ENCODE measurements around the gene TIMM8A.

The TIMM8A gene, protein sequence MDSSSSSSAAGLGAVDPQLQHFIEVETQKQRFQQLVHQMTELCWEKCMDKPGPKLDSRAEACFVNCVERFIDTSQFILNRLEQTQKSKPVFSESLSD

DNA sequence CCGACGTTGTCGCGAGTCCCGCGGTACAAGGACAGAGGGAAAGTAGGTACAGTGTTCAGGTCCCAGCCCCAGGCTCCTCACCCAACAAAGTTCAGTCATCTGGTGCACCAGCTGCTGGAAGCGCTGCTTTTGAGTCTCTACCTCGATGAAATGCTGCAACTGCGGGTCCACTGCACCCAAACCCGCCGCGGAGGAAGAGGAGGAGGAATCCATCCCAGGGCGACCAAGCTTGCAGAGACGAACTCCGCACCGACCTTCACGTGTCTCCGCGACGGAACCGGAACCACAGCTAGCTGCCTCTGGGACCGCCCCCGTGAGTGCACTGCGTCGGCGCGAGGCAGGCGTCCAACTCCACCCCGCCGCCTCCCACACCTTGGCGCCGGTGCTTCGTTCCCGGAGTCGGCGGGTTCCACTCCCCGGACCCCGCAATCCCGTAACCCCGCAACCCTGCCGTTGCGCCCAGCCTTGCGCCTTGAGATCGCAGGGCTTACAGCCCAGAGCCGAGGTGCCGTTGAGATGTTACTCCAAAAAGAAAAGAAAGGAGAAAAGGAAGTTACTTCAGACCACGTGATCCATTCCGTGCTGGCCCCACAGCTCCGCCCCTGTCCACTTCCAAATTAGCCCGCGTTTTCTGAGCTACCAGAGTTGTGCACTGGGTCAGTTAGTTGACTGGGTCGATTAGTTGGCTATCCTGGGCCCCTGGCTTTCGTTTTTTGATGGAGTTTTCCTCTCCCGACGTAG lies at the start of gene TIMM8A:
TSS of gene TIMM8A (minus strand) at position 291 of the 741 bp plus-strand sequence. CDS start at position 213, 78 bp downstream.
- DNase-seq: peak; percentile 69

DNA sequence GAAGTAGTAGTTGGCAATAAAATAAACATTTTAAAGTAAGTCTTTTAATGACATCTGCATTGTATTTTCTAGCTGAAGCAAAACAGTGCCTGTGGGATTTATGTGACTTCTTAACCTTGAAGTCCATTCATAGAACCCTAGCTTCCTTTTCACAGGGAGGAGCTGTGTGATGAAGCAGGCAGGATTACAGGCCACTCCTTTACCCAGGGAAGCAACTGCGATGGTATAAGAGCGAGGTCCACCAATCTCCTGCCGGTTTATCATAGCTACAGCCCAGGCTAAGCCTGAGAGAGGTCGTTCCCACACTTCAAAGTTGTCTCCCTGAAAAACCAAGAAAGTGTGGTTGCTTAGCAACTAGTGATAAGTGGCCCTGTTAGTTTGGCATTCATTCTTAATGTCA lies 49.2 kb upstream of the TIMM8A start:
- DNase-seq: no peak

DNA sequence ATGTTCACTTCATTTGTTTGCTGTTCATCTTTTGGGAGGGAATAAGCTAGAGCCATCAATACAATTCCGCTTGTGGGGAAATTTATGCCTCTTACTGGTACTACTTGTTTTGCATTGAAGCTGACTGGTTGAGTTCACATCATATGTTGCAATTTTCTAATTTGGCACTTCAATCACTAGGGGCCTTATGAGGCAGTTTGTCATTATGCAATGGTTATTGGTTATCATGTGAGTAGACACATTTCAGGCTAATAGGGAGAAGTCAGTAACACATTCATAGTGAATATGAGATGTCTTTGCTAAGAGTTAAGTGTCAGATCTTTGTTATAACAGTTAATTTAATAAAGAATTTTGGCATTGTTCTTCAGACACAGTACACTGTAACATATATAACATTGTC lies 47.2 kb upstream of the TIMM8A start:
- no peak for DNase-seq

- DNase-seq: no peak
Observed at GRCh38 chrX:101394372-101394771, 45.8 kb upstream of the TIMM8A start.

DNA sequence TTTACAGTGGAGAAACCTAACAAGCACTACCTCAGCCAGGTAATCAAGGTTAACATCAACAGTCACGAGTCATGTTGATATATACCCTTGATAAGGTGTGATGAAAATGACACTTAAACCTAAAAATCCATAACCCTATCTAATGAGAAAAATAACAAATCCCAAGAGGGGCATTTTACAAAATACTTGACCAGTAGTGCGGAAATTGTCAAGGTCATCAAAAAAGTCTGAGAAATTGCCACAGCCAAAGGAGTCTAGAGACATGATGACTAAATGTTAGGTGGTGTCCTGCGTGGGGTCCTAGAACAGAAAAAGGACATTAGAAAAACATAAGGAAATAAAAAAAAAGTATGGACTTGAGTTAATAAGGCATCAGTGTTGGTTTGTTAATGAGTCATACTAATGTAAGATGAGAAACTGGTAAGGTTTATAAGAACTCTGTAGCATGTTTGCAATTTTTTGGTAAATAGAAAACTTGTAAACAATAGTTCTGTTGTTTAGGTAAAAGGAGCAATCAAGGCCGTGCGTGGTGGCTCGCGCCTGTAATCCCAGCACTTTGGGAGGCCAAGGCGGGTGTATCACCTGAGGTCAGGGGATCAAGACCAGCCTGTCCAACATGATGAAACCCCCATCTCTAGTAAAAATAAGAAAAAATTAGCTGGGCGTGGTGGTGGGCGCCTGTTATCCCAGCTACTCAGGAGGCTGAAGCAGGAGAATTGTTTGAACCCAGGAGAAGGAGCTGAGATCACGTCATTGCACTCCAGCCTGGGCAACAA lies 45.2 kb upstream of the TIMM8A start:
- no peak for DNase-seq

- DNase-seq: no peak
Observed at GRCh38 chrX:101391831-101392230, 43.3 kb upstream of the TIMM8A start.

DNA sequence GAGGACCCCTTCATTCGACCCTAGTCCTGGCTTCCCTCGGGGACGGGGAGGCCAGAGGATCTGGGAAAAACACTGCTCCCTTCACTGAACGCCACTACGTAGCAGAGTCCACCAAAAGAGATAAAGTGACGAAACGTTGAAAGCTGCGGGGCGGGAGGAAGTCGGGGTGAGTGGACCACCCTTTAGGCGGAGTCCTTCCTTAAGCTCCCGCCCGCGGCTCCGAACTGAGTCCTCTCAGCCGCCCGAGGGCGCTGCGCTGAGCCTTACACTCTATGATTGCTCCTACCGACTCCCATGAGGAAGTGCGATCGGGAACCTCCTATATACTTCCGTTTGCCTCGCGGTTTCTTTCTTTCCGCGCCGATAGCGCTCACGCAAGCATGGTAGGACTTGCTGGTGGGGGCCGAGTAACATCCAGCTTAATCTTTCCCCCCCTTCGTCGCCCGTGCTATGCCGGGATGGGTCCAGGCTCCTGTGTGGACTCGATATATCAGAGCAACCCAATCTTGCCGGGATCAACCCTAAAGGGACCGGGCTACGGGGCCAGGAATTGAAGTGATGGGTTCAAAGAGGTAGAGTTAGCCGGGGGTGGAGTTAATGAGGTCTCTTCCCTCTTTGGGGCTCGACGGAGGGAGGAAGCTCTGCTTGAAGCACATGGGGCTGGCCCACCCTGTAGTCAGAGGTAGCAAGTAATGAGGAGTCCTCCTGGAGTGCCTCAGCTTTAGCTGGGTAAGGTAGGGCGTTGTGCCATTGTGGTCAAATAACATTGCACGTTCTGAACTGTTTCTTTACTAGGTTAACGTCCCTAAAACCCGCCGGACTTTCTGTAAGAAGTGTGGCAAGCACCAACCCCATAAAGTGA lies 42.4 kb upstream of the TIMM8A start, which contains the start of gene RPL36A:
TSS of gene RPL36A (plus strand) at position 348 of the 862 bp plus-strand sequence. CDS start at position 381, 33 bp downstream.
- DNase-seq: peak; percentile 94

GRCh38 chrX:101388604-101389003 lies 40.1 kb upstream of the TIMM8A start:
- DNase-seq: no peak

DNA sequence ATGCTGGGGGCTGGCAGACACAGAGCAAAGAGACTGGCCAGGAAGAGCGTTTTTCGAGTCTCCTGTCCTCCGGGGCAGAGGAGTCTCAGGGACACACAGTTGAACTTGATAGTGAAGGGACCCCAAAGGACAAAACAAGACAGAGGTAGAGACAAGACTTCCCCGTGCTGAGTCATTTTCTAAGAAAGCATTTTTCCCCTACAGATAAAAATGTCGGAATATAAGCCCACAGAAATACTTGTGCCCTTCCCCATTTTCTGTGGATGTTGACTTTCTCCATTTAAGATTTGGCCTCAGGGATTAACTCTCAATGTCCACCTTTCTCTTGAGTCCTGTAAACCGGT lies 38.0 kb upstream of the TIMM8A start:
- no peak for DNase-seq

- no peak for DNase-seq
Observed at GRCh38 chrX:101385795-101386541, 37.4 kb upstream of the TIMM8A start, which contains the start of gene BTK. TSS of gene BTK (minus strand) at chrX:101386191. CDS start at chrX:101375284, 10,907 bp downstream.

DNA sequence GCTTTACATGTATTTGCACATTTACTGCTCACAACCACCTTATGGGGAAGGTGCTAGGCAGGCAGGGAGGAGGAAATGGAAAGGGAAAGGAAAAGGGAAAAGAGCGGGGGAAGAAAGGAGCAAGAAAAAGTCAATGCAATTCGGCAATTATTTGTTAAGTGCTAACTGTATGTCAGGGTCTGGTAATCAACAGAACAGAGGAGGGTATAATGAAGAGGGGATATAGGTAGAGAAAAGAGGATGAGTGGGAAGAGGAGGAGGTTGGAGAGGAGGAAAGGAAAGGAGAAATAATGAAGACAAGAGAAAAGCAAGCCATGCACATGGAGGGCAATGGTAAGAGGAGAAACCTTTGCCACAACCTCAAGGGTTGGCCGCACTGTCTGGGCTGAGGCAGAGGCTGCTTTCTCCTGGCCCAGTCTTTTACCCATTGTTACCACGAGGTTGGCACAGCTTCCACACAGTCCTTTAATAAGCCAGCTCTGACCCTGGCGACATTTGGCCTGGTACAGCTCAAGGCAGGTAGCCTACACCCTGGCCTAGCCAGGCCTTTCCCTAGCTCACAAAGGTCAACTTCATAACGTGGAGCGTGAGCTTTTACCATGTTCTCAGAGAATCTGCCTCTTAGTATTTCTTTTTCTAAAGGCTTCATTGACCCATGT lies 36.6 kb upstream of the TIMM8A start:
- no peak for DNase-seq

DNA sequence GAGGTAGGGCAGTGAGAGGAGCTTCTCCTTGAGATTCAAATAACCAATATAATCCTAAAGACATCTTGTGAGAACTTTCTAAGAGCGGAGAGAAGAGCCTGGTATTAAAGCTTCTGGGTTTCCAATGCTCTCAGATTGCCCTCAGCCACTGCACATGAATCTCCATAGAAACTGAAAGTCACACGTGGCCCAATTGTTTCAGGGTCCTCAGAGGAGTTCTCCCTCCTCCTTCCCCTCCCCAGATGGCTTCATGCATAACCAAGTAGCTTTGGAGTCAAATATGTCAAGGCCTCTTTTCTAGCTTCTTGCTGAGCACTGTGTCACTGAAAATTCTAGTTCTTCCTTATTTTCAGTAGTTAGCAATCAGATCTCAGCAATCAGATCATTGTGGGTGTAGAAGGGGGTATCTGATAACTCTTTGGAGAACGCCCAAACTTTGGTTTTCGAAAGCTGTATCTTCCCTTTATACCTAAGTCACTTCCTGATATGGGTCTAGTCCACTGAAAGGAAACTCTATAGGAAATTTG lies 35.2 kb upstream of the TIMM8A start:
- no peak for DNase-seq

DNA sequence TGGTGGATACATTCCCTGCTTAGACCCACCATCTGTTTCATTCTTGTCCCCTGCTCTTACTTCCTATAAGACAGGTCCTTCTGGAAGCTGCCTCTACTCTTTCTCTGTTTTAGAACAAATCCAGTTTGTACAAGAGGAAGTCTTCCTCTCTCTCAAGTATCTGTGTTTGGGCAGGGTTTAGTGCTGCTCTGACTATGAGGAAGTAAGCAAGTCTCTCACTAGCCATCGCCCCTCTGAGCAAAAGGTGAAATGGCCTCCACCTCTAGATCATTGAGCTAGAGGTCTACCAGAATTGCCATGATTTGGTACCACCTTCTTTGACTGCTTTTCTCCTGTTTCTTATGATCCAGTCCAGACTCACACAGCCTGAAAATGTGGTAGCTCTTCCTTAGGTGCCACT lies 29.0 kb upstream of the TIMM8A start:
- no peak for DNase-seq

DNA sequence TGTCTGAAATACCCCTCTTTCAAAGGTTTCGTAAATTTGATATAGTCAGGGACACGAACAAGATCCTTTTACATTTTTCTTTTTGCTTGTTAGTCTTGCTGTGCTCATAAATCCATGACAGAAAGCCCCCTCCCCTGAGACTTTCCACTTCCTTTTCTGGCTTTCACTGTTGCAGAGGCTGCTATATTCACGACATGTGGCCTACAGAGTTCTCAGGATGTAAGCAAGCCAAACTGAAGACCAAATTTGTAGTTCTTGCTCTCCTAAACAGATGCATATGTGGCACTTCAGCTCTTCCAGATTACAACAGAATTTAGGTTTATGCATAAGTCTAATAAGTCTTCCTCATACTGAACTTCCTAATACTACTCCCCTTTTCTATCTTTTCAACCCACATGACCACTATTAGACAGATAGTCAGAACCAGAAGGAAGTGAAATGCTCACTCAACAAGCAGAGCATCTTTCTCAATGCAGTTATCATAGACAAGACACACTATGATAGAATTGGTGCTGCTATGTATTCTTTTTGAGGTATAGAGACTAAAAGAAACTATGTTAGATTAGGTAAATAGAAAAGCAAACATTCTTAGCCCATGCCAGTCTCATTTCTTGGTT lies 22.5 kb upstream of the TIMM8A start:
- DNase-seq: no peak

DNA sequence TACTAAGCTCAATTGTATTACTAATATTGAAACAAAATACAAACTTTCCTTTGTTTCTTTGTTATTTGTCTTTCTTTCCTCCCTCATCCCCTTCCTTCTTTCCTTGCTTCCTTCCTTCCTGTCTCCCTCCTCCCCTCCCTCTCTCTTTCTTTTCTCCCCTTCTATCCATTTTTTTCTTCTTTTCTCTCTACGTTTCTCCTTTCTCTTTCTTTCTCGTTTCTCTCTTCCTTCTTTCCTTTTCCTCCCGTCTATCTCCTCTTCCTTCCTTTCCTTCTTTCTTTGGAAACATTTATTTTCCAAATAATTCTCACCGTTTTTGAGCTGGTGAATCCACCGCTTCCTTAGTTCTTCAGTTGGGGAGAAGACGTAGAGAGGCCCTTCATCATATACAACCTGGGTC lies 21.1 kb upstream of the TIMM8A start:
- no peak for DNase-seq

DNA sequence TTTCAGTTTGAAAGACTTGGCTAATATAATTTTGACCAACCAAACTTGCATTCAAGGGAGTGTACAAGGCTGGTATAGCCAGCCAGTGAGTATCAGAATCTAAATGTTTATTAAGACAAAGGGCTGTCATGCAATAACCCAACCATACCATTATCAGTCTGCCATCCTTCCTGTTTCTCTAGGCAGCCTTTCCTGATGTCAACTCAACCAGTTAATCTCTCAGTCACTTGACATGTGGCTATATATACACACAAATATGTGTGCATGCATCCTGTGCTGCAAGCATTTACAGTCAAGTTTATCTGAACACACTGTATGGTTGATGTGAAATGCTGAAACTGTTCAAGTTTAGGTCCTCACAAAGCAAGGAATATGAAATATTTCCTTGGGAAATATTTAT lies 20.3 kb upstream of the TIMM8A start:
- DNase-seq: no peak

DNA sequence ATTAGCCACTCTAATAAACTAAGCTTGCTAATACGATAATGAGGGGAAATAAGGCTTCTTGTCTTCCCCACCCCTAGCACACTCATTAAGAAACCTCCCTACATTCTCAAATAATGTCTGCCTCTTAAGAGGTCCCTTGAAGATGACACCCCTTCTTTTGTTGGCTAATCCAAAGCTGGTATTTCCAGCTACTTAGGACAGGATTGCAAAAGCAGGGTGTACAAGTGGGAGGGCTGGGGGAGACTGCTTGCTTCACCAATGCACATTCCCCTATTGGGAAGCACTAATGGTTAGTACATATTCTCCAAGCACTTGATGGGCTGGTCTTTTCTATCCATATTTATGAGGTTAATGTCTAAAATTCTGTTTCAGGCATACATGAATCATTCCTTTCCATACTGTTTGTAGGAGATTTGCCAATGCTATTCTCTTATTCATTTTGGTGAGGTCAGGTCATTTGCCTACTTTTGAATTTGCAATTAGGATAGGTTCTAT lies 16.8 kb upstream of the TIMM8A start:
- DNase-seq: no peak

DNA sequence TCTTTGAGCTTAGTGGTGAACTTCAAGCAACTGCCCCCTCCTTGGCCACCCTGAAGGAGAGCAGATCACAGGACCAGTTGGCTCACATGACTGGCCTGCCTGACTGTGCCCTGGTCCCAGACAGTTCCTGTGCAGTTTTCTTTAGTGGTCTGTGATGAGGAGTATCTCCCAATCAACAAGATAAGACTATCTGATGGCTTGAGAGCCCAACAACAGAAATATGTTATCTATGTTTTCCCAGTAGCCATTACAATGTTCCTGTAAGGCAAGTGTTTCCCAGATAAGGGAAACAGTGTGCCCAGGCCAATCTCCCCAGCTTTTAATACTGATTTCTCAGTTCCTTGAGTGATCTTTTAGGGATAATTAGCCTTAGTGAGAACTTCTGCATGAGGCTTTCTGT lies 14.2 kb upstream of the TIMM8A start:
- no peak for DNase-seq

GRCh38 chrX:101362116-101362515 lies 13.6 kb upstream of the TIMM8A start:
- DNase-seq: no peak

DNA sequence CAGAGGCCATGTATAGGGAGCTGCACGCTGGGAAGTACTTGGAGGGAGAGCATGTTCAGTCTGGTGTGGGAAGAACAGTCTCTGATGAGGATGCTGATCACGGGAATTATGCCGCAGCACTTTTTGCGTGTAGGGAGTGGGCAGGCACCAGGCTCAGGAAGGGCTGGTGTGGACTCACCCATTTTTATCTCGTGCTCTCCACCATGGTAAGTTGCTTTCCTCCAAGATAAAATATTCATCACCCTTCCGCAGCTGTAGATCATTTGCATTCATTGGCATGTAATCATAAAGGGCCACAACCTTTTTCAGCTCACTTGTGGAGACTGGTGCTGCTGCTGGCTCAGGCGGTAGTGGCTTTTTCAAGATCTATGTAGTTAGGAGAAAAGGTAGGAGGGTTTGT lies 11.8 kb upstream of the TIMM8A start:
- DNase-seq: no peak

DNA sequence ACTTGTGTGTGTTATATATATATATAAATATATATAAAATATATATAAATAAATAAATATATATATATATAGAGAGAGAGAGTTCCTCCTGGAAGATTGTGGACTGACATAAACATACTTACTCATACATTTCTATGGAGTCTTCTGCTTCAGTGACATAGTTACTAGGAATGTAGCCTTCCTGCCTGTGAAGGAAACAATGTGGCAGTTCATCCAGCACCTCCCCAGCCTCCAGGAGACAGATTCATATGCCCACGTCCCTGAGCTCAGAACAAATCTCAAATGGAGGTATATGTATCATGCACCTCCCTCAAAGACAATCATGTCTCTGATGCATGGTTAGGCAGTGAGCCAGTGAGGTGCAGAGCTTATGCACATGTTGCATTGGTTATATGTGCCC lies 11.4 kb upstream of the TIMM8A start:
- DNase-seq: no peak

Data from NCI-H1092 (cell line).